GM06990 (cell line): ENCODE results near the gene EFCAB8.

Experiments
- DNase-seq: peaks from one replicate; pipeline ENCODE4 v3.0.0-alpha.2; 2011; ENCODE audit not compliant: insufficient read length; ENCODE audit errors: extremely low read depth
- H3K27me3 ChIP-seq: replicated peaks from 2 replicates; pipeline ENCODE4 v1.6.0; 2011; ENCODE audit warnings: low read length; ENCODE audit not compliant: control insufficient read depth, insufficient read depth
- H3K36me3 ChIP-seq: 2 replicates; pipeline ENCODE4 v1.5.1; 2011; ENCODE audit warnings: low read length; ENCODE audit not compliant: control insufficient read depth, insufficient read depth
- H3K4me3 ChIP-seq: replicated peaks from 2 replicates; pipeline ENCODE4 v1.5.1; 2011; ENCODE audit warnings: low read depth, mild to moderate bottlenecking, control low read depth, low read length
- TF ChIP-seq, protein P1 (sequence below): IDR thresholded peaks from 2 replicates; pipeline ENCODE4 v1.5.1; 2011; ENCODE audit warnings: low read length, control low read depth, mild to moderate bottlenecking, inconsistent platforms; ENCODE audit not compliant: insufficient read depth, poor library complexity, severe bottlenecking

EFCAB8 gene

DNA sequence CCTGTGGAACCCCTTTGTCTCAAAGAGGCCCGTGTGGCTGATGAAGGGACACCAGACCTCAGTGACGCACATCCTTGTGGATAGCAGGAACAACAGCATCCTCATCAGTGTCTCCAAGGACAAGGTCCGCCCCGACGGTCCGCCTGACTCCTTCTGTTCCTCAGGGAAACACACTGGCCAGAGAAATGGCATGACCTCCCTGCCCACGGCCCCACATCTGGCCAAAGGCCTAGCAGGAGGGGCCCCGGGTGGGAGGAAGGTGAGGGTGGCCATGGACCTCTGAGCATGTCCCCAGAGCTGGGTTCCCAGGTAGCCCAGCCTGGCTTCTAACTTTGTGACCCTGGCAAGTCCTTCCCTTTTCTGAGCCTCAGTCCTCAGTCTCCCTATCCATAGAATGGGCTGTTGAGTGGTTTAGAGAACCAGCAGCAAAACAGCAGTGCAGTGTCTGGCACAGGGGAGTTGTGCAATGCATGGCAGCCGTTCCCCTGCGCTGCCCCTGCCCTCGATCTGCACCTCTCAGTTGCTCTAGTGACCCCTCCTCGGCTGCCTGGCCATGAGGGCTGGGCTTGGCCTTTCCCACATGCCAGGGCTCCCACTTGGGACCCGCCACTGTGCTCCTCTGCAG is 48.3 kb downstream of the EFCAB8 start:
- no peak for DNase-seq
- TF ChIP-seq, protein P1, sequence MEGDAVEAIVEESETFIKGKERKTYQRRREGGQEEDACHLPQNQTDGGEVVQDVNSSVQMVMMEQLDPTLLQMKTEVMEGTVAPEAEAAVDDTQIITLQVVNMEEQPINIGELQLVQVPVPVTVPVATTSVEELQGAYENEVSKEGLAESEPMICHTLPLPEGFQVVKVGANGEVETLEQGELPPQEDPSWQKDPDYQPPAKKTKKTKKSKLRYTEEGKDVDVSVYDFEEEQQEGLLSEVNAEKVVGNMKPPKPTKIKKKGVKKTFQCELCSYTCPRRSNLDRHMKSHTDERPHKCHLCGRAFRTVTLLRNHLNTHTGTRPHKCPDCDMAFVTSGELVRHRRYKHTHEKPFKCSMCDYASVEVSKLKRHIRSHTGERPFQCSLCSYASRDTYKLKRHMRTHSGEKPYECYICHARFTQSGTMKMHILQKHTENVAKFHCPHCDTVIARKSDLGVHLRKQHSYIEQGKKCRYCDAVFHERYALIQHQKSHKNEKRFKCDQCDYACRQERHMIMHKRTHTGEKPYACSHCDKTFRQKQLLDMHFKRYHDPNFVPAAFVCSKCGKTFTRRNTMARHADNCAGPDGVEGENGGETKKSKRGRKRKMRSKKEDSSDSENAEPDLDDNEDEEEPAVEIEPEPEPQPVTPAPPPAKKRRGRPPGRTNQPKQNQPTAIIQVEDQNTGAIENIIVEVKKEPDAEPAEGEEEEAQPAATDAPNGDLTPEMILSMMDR = no peak

GRCh38 chr20:32907886-32908285 is 49.2 kb downstream of the EFCAB8 start:
- H3K27me3 ChIP-seq = no peaks in the 10 kb centered on the region; the same call in 1 of the 2 replicates
- H3K36me3 ChIP-seq = no peaks in the 10 kb centered on the region
- no peak for DNase-seq
- H3K4me3 ChIP-seq = no peak overlapping the region
- TF ChIP-seq, protein P1 = no peak

More for the DNA sequence above, 48.3 kb downstream of the EFCAB8 start:
- H3K36me3 ChIP-seq = no peaks in the 10 kb centered on the region
- no peak overlapping the region for H3K4me3 ChIP-seq
- H3K27me3 ChIP-seq = no peaks in the 10 kb centered on the region; the same call in 1 of the 2 replicates

DNA sequence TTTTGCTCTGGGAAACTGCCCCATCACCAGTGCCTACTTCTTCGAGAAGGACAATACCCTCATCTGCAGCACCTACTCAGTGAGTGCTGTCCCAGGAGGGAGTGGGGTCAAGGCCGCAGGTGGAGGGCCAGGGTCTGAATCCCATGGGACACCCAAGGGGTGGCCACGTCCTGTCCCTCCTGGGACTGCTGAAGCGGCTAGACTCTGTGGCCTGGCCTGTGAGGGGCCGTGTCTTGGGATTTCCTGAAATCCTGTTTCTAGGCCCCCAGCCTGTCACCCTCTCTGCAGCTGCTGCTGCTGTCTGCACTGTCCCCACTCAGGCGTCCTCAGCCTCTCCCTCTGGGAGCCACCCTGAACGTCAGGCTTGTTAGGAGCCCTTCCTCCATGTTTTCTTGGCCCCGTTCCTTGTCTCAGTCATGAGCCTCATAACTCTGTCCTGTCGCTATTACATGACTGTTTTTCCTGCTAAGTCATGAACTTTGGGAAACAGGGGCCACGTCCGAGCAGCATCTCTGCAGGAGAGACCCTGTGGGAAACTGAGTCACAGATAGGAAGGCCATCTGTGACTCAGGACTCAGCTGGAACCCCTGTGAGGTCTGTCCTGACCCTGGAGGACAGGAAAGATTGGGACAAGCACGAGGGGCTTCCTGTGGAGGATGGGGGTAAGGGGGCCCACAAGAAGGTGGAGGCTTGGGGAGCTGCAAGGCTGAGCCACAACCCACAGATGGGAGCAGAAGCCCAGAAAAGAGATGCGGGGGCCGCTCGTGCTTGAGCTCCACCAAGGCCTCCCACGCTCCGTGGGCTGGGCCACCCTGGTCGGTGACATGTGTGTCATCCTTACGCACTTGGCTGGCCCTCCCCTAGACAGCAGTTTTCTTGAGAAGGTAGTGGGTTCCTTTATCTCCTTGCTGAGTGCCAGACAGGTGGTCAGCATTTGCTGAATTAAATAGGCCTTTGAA is 49.9 kb downstream of the EFCAB8 start:
- no peak overlapping the region for H3K4me3 ChIP-seq
- H3K36me3 ChIP-seq = no peaks in the 10 kb centered on the region
- no peak for DNase-seq
- no peaks in the 10 kb centered on the region; the same call in 1 of the 2 replicates for H3K27me3 ChIP-seq
- TF ChIP-seq, protein P1 = no peak

DNA sequence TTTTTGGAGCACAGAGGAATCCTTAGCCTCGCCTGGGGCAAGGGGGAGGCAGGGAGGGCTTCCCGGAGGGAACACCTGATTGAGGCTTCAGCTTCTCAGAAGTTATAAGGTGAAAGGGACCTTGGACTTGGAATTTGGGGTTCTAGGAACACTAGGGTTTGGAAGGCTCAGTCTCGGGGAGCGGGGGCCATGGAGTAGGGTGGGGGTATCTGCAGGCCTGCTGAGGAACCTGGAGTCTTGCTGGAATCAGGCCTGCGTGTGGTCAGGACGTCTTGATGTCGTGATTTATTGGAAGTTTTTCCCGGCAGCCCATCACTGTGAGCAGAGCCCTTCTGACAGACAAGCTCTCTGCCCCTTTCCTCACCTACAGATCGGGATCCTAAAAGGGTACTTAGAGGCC is 50.7 kb downstream of the EFCAB8 start:
- Histone ChIP-seq H3K27me3 (no peaks in the 10 kb centered on the region; the same call in 1 of the 2 replicates), H3K4me3 (no peak overlapping the region), H3K36me3 (no peaks in the 10 kb centered on the region)
- no peak for DNase-seq
- TF ChIP-seq, protein P1 = no peak

DNA sequence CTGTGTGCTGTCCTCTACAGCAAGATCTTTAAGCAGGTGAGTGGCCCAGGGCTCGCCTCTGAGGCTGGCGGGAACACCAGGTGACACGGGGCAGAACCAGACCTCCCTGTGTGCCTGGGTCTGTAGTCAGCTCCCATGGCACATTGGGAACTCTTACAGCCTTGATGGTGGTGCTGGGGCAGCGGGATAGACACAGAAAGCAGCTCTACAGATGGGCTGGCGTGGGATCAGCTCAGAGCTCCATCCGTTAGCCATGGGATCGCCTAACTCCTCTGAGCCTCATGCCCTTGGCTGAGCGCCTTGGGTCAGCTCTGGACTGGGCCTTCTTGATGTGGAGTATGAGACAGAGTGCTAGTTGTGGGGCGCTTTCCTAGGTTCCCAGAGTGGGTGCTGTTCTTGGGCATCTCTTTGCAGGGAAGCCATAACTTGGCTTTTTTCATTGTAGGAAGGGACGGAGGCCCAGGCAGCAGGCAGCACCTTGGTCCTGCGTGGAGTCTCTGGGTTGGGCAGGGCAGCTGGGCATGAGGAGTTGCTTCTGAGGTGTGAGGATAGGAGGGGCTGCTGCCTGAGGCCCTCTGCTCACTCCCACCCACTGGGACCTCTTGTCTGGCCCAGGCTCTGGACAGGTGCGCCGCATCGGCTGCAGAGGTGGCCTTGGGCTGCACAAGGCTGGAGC is 51.3 kb downstream of the EFCAB8 start:
- TF ChIP-seq, protein P1 = no peak
- Histone ChIP-seq H3K4me3 (no peak overlapping the region), H3K27me3 (no peaks in the 10 kb centered on the region; the same call in 1 of the 2 replicates), H3K36me3 (no peaks in the 10 kb centered on the region)
- no peak for DNase-seq
